HL-60/S4 treated with phorbol 12-myristate 13-acetate at 8.2 ng/mL for 4 days and 3 days (cell line): ENCODE results near the gene PIGA.
"Not testable (repeated sequence)": the region's sequence is repeated elsewhere in the genome, so short reads cannot be mapped to it uniquely, and the experiment has no call there.

Experiments used
- in situ Hi-C: fragments of 300-500 bp; cut with MboI; formaldehyde crosslinking; loops from 2 replicates; pipeline ENCODE4 v1.15.0; 2022; ENCODE audit warnings: low sequenced_read_pairs

Gene PIGA

DNA sequence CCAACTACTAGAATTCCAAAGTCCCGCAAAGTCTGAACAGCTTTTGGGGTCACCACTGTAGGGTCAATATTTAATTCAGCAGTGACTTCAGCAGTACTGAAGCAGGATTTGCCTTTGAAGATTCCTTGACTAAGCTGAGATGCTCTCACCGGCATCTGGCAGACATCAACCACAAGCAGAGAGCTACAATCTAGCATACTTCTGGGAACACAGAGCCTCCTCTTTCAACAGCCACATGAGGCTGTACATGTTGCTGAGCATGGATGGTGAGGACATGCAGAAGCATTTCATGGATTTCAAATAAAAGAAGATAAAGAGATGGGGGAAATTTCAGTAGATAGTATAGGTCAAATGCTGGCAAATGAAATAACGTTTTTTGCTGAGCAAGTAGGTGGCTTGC is 13.3 kb downstream of the PIGA start:
- in situ Hi-C loops: no loop called here

DNA sequence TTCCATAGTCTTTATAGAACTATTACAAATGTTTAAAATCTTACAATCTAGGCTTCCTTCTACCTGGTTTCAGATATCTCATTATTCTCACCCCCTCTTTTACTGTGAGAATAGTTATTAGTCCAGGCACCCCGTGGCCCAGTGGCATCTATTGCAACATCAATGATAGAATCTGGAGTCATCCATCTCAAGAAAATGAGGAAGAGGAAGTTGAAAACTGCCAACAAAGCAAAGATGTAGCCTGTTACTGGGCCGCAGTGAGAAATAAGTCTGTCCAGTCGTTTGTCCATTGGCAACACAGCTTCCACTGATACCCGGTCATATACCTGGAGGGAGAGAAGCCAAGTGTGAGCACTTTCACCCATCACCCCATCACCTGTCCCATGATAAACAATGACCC is 13.9 kb downstream of the PIGA start:
- in situ Hi-C loops: no loop called here

DNA sequence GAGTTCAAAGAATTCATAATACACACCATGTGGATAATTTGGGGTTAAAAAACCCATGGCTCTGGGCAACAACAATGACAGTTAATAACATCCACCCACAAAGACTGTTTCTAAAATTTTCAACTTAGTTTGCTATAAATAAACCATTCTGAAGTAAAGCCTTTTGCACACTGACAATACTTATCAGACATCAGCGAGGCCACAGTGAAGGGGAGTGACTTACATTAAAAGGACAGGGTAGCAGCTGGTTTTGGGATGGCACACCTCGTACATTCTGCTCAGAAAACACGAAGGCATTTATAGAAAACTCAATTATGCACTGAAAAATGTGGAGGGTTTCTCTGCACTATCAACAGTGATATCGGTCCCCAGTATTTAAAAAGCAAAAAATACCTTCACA is 15.0 kb downstream of the PIGA start:
- in situ Hi-C loops: no loop called here

DNA sequence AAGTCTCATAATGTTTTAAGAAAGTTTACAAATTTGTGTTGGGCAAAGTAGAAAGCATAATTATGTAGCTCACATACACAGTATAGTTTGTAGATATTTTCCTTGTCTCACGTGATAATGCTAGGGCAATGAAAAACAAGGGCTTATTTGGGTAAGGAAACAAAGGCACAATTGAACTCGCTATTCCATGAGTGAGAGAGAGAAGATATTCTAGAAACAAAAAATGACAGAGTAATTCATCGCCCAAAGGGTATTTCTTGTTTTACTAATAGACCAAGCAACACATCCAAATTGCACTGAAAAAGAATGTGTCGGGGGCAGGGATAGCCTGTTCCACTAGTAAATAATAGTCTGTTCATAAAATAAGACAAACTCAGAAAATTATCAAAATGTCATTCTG is 16.2 kb downstream of the PIGA start:
- in situ Hi-C loops: no loop called here

DNA sequence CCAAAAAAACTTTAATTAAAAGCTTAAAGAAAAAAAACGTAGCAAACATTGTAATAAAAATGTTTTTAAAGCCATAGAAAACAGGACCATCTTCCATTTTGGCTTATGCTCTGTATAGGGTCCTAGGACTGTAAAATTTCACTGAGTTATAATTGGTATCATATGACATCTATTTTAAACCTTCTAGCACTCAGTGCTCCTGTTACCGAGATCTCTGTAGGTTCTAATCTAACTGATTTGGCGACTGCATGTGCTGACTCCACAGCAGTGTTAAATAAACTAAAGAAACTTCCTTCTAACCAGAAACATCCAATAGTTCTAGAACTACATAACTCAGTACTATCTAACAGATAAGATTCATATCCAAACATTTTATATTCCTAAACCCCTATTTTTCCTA is 19.8 kb downstream of the PIGA start, which contains the start of gene ASB11:
Gene ASB11 (minus strand): TSS at position 132 of the 400 bp plus-strand sequence. CDS start 35 bp downstream, at position 97.
- in situ Hi-C loops: no loop called here

DNA sequence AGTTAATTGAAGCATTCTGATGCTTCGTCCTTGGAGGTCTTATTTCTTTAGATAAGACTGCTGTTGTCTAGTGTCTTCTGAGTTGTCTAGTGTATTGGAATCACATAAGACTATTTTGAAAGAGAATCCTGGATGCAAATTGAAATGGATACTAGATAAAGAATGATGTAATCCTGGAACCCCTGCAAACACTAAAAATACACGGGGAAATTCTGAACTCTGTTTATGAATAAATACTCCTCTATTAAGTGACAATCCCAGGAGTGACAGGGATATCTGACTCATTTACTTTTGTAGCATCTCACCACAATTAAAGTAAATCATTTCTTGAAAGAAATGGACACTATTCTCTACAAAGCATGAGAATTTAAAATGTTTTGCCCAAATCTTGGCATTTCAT is 20.9 kb downstream of the PIGA start:
- in situ Hi-C loops: no loop called here

DNA sequence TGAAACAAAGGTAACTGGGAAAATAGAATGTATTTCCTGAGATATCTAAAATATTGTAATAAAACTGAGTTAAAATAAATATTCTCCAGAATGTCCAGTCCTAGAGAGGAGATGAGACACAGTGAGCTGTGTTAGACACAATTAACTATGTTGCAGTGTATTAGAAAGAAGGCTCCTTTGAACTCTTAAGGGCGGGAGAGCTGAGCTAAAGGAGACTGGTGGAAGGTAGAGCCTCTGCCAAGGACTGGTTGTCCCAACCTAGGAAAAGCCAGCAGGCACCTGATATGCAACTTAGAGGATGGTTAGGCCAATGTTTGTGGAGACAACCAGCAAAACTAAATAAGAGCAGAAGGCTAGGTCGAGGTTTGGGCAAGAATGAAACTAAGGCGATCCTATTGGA is 24.2 kb downstream of the PIGA start:
- in situ Hi-C loops: no loop called here

DNA sequence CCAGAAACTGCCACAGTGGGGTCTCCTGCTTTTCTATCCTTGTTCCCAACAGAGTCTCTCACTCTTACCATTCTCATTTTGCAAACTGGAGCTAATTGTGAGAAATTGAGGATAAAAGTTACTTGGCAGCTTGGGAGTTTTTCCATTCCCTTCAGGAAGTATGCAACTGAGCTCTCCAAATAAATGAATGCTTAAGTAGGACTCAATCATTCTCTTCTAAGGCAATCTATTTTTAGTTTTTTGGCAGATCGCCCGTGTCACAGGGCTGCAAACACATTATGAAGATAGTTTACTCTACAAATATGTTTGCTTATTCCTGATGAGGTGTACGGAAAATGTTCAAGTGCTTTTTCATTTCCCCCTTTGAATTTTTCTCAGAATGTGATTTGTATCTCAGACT is 25.2 kb downstream of the PIGA start:
- in situ Hi-C loops: no loop called here

DNA sequence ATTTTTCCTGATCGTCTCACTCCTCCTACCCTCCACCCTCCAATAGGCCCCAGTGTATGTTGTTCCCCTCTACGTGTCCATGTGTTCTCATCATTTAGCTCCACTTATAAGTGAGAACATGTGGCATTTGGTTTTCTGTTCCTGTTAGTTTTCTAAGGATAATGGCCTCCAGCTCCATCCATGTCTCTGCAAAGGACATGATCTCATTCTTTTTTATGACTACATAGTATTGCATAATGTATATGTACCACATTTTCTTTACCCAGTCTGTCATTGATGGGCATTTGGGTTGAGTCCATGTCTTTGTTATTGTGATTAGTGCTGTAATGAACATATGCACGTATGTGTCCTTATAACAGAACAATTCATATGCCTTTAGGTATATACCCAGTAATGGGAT is 29.4 kb downstream of the PIGA start:
- in situ Hi-C loops: not testable (repeated sequence)

DNA sequence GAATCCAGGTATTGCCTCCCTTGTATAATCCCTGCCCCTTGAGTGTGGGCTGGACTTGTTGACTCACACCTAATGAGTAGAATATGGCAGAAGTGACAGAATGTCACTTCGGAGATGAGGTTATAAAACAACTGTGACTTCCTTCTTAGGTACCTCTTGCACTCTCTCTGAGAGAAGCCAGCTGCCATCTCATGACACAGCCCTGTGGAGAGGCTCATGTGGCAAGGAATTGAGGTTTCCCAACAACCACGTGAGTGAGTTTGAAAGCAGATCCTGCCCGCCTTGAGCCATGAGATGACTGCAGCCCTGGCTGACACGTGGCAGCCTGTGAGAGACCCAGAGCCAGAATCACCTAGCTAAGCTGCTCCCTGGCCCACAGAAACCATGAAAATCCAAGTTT is 33.4 kb downstream of the PIGA start:
- in situ Hi-C loops: no loop called here

DNA sequence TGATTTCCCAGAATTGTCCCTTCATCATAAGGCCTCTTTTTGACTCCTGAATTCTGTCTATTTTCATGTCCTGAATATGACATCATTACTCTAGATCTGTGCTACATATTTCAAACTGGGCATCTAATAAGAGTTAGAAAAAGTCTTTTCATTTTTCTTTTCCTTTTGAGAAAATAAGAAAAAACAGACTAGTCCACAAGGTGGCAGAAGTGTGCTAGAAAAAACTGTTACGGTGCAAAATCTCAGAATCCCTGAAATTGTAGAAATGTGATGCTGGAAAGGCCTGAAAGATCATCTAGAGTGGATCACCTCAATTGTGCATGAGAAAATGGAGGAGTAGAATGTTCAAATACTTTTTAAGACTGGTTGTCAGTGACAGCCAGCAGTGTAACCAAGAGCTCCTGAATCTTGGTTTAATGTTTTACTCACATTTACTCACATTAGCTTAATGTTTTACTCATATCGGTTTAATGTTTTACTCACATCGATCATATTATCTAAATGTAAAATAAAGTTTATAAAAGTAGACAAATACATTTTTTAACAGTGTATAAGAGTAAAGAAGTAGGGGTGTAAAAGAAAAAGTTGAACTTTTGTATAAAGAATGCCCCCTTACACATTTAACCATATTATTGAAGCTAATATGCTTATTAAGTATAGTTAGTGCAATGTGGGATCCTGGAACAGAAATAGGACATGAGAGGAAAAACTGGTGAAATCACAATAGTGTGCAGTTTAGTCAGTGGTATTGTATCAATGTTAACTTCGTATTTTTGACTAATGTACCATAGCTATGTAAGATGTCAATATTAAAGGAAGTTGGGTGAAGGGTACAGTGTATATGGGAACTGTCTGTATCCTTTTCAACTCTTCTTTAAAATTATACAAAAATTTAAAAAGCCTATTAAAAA is 35.1 kb downstream of the PIGA start:
- in situ Hi-C loops: no loop called here

DNA sequence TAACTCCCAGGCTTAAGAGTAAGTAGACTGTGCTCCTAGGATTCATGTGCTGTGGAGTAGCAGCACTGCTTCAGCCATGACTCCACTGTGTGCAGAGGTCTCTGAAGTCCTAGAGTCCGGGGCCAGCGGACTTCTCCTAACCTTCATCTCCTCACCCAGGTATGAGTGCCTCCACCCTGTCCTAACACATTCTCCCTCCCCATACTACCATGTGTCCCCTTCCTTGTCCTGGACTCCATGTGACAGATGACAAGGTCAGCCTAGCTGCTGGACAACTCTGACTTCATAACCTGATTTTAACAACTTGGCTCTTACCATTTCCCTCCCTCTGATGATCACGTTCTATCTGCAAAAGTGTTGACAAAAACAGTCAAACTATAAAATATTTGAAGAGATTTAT is 36.5 kb downstream of the PIGA start:
- in situ Hi-C loops: no loop called here

DNA sequence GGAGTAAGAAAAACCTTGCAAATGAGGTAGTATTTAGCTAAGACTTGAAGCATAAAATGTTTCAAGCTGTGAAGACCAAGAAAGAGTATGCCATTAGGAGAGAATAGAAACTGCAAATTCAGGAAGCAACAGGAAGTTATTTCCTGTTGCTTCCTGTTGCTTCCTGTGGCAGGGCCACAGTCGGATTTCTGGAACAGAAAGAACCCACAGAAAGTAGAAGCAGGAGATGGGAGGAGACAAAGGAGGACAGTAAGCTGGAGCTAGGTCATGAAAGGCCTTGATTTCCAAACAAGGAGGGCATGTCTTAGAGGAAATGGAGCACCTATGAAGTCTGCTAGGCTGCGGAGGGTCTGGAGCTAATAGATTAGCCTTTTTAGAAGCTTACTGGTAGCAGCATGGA is 37.1 kb downstream of the PIGA start:
- in situ Hi-C loops: no loop called here

DNA sequence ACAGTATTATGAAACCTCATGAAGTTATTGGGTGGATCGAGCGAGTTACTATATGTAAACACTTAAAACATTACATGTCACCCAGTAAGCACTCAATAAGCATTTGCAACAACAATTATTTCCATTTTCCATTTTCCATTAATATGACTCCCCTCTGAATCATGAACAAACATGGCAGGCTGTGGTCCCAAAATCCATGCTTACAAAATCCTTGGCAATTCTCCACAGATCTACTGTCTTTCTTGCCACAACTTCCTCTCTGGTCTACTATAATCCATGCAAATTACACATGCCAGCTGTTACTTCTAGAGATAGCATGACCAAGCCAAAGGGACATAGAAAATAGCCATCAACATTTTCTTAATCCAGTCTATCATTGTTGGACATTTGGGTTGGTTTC is 41.9 kb downstream of the PIGA start:
- in situ Hi-C loops: no loop called here

DNA sequence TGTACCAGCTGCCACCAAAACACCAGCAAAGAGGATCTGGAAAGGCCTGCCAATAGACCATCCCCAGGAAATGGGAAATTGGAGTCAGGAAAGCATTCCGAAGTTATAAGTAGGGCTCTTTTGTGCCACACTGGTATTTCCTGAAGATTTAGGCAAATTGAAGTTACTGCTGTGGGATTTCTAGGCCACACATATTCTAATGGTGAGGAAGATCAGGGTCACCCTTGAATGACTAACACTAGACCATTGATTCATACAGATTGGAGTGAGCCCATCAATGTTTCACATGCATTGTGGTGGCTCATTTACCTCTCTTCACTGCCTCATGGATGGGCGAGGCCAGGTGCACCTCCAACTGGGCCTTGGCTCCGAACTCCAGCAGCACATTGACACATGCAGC is 42.5 kb downstream of the PIGA start:
- in situ Hi-C loops: no loop called here

DNA sequence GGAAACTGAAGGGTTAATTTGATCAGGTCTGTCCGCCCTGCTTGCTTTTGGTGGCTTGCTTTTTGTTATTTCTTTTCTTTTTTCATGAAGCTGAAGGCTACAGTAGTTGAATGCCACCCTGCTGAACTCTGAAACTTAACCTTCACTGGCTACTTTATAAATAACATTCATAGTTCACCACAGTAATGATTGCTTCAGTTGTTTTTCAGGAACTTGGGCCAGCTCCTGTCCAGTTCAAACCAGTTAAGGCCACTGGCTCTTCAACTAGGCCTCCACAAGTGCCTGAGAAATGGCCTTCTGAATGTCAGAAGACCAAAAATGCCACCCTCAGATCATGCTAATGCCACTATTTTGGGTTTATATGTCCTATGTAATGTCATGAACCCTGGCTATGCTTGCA is 57.7 kb downstream of the PIGA start:
- in situ Hi-C loops: no loop called here

DNA sequence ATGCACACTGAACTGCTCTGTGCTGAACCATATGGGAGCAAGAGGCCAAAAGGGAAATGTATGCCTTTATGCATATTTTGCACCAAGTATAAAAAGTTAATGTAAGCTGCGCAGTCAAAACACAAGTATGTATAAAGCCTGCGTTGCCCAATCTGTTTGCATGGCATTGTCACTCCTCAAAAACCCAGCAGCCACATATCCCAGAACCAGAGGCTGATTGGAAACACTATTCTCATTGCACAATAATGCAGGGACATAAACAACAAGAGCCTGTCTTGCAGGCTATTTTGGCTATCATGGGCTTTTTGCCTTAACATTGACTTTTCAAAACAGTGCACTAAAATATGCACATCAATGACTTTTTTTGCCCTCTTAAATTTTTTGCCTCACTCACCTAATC is 60.4 kb downstream of the PIGA start:
- in situ Hi-C loops: no loop called here

DNA sequence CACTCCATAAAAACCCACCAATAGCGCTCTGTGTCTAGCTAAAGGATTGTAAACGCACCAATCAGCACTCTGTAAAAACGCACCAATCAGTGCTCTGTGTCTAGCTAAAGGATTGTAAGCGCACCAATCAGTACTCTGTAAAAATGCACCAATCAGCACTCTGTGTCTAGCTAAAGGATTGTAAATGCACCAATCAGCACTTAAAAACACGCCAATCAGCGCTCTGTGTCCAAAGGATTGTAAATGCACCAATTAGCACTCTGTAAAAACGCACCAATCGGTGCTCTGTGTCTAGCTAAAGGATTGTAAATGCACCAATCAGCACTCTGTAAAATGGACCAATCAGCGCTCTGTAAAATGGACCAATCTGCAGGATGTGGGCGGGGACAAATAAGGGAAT is 62.0 kb downstream of the PIGA start:
- in situ Hi-C loops: not testable (repeated sequence)

DNA sequence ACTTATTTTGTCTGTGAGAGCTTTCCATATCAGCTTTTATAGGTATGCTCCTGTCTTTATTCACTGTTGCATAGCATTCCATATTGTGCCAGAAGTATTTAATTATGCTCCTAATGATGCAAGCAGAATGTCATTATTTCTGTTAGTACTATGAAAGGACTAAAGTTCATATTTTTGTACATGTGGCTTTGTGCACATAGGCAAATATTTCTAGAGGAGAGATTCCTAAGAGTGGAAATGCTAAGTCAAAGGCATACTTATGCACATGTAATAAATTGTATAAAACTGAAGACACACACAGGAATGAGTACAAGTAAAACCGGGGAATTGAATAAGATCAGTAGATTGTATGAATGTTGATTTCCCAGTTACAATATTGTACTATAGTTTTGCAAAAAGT is 63.6 kb downstream of the PIGA start:
- in situ Hi-C loops: no loop called here

DNA sequence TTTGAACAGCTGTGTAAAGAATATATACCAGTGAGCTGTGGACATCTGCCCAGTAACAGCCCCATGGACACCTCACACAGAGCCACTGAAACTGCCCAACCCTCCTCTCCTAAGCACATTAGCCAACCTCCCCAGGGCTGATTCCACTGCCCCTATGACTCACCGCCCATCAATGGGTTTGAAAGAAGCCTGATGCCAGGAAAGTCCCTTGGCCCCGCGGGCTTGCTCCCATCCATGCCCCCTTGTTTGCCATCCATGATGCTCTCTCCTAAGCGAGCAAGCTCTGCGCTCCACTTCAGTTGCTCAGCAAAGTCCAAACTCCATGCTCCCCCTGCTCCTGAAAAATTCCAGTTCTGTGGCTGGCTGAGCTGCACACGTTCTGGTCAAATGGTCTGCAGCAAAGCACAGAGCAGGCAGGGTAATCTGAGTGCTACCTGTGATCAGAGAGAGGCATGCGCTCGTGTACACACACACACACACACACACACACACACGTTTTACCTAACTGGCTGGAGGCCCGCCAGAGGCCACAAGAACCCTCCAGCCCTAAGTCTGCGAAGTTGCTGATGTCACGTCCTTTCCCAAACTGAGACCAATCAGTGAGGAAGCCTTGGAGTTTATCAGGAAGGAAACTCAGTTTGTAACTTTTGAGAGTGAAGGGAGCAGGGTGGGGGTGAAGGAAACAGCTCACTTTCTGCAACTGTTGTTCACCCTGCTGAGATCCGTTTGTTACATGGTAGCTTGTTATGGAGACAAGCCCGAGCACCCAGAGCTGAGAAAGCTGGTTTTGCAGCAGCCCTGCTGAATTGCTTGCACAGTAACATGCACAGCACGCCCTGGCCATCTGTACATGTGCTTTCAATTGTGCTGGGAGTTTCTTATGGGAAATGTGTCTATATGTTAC is 65.5 kb downstream of the PIGA start, which contains the start of gene ASB9:
Gene ASB9 (minus strand): TSS at position 466 of the 904 bp plus-strand sequence. CDS start 209 bp downstream, at position 257.
- in situ Hi-C loops: no loop called here
